Astrocyte (in vitro differentiated cells and primary cell): ENCODE measurements around the gene KEL.

Source experiments
- EZH2 ChIP-seq: IDR thresholded peaks from 2 replicates; pipeline ENCODE4 v1.6.1; 2012; ENCODE audit warnings: mild to moderate bottlenecking, low read length, inconsistent platforms; ENCODE audit not compliant: insufficient read depth
- TF ChIP-seq, protein P1 (sequence below): IDR thresholded peaks from 2 replicates; pipeline ENCODE4 v1.5.1; 2011; ENCODE audit warnings: low read depth, mild to moderate bottlenecking, inconsistent platforms, low read length, moderate library complexity; ENCODE audit not compliant: insufficient read depth

DNA sequence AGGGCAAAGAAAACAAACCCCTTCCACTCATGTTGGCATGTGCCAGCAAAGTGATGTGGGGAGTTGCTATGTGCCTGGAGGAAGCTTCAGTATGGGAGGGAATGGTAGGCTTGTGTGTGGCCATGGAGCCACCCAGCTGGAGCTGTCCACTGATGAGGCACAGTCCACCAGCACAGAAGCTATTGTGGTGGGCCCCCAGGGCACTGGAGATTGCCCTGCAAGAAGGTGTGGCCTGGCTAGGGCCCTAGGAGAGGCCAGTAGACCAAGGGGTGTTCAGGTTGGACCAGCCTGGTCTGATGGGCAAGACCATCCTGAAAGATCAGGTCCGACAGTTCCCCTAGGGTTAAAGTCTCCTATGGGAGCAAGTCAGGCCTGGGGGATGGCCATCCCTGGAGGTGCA is 22.1 kb upstream of the KEL start:
- TF ChIP-seq, protein P1, sequence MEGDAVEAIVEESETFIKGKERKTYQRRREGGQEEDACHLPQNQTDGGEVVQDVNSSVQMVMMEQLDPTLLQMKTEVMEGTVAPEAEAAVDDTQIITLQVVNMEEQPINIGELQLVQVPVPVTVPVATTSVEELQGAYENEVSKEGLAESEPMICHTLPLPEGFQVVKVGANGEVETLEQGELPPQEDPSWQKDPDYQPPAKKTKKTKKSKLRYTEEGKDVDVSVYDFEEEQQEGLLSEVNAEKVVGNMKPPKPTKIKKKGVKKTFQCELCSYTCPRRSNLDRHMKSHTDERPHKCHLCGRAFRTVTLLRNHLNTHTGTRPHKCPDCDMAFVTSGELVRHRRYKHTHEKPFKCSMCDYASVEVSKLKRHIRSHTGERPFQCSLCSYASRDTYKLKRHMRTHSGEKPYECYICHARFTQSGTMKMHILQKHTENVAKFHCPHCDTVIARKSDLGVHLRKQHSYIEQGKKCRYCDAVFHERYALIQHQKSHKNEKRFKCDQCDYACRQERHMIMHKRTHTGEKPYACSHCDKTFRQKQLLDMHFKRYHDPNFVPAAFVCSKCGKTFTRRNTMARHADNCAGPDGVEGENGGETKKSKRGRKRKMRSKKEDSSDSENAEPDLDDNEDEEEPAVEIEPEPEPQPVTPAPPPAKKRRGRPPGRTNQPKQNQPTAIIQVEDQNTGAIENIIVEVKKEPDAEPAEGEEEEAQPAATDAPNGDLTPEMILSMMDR = no peak
- TF ChIP-seq EZH2 = no peak
